ENCODE results near the gene NXPH1.

Gene NXPH1

DNA sequence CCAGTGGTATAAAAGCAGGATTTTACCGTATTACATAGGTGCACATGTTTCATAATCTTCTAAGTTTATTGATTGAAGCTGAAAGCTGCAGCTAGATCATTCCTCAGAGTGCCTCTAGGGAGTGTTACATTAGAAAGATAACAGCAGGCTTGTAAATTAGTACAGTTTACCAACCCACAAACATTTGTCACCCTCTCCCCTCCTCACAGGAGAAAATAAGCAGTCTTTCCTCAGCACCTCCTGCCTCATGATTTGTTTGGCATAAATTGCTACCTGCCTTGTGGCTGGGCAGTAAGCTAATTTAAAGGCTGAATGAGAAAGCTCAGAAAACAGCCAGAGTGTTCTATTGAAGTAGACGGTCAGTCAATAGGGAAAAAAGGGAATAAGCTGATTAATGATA lies 74.2 kb downstream of the NXPH1 start:
- DNase-seq (ENCODE audit: low read depth), result no peak

- DNase-seq (ENCODE audit: low read depth), result no peak
Measured at GRCh38 chr7:8509621-8510020, 76.2 kb downstream of the NXPH1 start.

GRCh38 chr7:8511855-8512254 lies 78.4 kb downstream of the NXPH1 start:
- no peak for DNase-seq (ENCODE audit: low read depth)

DNA sequence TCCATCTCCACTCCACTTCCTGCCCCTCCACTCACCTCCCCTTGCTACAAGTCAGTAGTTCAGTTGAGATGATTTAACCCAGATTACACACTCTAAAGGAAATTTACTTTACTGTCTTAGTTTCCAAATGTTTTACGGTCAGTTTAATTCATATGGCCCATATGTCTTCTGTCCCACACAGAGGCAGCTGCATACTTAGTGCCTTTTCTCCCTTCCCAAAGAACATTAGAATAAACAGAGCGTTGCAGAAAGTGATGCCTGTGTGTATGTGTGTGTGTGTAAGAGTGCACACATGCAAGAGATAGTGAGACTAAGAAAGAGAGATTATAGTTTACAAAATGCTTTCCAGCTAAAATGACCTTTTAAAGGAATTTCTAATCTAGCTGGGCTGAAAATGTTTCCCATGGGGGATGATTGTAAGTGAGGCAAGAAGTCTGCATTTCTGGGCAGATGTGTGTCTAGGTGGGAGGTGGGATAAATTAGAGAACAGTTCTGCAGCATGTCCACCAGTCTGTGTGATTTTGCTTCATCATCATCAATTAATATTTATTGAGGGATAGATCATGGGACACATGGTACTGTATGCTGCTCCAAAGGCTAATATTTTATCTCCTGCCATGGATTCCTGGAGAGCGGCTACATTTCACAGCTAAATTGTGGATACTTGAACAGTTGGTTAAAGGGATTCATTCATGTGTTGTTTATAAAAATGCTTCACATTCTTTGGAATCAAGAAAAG lies 81.5 kb downstream of the NXPH1 start:
- no peak for DNase-seq (ENCODE audit: low read depth)

DNA sequence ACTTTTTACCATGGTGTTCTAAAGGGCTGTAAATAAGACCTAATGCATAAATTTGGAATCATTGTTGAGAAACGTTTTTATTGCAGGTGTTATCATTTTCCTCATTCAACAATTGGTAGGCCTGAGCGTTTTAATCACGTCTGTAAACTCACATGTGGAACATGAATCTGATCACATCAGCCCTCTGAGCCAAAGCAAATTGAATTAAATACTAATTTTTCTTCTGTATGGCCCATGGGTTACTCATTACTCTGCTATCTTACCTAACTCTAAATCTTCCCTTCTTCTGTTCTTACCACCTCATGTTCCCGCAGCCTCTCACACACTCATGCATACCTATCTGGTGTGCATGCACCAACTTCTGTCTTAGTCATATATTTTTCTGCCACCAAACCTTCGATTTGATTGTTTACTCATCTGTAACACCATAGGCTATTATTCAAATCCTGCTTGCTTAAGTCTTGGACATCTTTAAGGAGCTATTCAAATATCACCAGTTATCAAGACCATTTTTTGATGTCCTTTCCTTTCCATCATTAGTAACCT lies 82.3 kb downstream of the NXPH1 start:
- no peak for DNase-seq (ENCODE audit: low read depth)

GRCh38 chr7:8516976-8517375 lies 83.6 kb downstream of the NXPH1 start:
- DNase-seq (ENCODE audit: low read depth), result no peak

- DNase-seq (ENCODE audit: low read depth), result no peak
Measured at GRCh38 chr7:8528311-8528710, 94.9 kb downstream of the NXPH1 start.

GRCh38 chr7:8531991-8532515 lies 98.6 kb downstream of the NXPH1 start:
- no peak for DNase-seq (ENCODE audit: low read depth)

DNA sequence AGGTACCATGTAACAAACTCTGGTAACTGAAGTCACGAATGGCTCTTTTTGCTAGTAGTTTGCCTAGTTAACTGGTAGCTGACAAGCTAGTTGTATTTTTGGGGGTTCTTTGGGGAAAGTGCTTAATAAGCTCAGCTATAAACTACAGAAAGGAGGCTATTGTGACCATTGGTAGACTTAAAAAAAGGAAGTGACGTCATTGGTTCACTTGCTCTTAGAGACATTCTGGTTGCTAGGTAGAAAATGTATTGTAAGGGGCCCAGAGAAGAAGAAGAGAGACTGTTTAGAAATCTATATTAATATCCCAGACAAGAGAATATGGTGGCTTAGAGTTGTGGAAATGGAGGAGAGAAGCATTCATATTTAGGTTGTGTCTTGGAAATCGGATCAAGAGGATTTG lies 103.0 kb downstream of the NXPH1 start:
- DNase-seq (ENCODE audit: low read depth), result no peak

DNA sequence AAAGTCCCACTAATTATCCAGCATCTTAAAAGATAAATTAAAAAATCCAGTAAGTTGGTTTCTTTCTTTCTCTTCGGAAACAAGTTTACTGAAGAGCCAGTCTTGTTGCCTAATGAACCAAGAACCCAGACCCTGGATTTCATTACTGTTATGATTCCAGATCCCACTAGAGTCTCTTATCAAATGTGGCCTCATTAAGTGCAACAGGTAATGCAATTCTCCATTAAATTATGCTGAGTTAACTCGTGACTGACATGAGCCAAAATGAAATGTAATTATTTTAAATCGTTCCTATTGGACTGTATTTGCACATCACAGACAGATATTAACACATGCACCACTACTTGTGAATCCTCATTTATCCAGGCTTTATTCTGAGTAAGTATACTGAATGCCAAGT lies 115.6 kb downstream of the NXPH1 start:
- no peak for DNase-seq (ENCODE audit: low read depth)

DNA sequence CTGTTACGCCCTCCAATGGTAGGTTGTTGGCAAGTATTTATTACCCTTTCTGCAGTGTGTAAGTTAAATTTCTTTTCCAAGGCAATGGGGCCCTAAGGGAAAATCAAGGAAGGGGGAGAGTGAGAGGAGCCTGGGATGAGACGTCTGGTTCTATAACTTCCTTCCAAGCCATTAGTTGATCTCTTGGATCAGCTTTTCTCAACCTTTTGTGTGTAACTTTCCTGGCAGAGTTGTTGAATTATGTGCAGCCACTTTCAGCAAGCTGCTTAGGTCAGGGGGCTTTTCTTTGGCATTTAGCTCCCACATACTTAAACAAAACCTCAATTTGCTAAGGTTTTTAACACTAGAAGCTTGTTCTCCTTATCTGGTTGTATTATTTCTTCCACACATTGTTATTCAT lies 127.1 kb downstream of the NXPH1 start:
- DNase-seq (ENCODE audit: low read depth), result no peak

GRCh38 chr7:8561449-8561848 lies 128.0 kb downstream of the NXPH1 start:
- DNase-seq (ENCODE audit: low read depth), result no peak

GRCh38 chr7:8564281-8564680 lies 130.9 kb downstream of the NXPH1 start:
- no peak for DNase-seq (ENCODE audit: low read depth)

DNA sequence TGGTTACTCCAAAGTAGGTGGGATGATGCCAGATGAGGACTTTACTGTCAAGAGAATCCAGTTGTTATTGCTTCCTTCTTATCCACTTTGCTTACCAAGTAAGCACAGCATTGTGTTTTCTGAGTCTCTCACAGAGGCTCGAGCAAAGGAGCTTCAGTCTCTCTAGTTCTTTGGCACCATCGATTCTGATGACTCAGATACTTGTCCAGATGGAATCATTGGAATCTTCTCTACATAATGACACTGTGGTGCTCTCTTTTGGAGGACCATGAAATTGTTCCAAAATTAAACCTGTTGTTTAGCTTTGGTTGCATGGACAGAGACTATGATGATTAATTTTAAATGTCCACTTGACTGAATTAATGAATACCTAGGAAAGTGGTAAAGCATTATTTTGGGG lies 132.6 kb downstream of the NXPH1 start:
- DNase-seq (ENCODE audit: low read depth), result no peak

DNA sequence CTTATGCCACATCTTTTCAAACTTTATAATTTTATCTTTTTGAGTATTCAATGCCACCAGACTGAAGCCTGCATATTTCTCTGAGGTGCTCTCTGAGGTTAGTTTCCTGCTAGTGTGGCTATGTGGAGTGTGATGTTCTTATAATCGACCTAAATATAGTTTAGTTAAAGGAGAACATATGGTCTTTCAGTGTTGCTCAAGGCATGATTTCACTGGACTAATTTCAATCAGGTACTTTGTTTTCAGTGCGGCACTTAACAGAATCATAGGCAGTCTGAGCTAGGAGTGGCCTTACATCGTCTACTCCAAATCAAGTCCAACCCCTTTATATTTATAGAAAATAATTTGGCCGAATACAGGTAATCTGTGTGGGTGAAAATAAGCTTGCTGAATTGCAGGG lies 134.2 kb downstream of the NXPH1 start:
- DNase-seq (ENCODE audit: low read depth), result no peak

DNA sequence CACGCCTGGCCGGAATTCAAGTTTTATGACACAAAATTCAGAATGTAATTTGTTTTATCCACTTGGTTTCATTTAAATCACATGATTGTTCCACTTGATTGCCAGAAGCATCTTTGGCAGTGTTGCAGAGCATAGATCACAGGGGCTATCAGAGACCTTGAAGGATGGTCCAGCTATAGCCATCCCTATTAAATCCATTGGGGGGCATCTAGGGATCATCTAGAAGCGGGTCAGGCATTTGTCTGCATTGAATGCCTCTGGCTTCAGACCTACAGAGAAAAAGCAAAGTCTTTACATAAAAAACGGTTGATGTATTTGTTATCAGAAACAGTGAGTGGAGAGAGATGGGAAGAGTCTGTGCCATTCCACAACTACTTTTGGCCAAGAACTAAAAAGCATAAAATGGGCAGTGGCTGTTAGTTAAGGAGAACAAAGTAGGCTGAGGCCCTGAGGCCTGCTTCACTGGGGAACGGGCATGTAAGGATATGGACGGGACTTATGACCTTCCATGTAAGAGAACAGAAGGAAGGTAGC lies 146.3 kb downstream of the NXPH1 start:
- DNase-seq (ENCODE audit: low read depth), result no peak

GRCh38 chr7:8581842-8582241 lies 148.4 kb downstream of the NXPH1 start:
- no peak for DNase-seq (ENCODE audit: low read depth)

DNA sequence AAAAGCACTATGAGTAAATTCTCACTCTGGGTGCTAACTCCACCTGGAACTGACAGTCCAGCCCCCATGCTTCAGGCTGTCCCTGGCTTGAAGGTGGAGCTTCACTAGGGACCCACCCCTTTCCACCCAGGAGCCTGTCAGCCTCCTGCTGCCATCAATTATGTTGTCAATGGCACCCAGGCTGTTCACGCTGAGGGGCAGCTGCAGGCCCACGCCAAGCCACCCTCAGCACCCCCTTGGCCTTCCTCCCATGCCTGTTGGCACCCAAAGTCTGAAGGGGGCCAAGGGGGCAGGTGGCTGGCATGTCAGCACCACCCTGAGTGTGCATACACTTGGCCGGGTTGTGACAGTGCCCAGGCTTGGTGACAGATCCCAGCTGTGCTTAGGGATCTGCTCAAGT lies 149.3 kb downstream of the NXPH1 start:
- DNase-seq (ENCODE audit: low read depth), result no peak

DNA sequence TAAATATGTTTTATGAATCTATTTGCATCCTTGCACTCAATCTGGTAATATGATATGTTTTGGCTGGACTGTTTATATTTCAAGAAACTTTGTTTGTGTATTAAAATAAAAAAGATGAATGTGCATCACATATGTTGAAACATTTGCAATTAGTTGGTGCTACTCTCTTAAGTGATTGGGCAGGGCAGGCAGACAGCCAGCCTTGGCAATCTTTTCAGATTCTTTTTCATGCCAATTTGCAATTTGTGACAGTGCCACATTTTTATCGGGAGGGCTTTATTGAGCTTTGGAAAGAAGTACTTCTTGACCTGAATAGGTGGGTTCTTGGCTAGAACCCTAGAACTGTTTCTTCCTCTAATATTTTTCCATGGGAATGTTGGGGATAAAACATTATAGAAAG lies 152.2 kb downstream of the NXPH1 start:
- no peak for DNase-seq (ENCODE audit: low read depth)

GRCh38 chr7:8590225-8590624 lies 156.8 kb downstream of the NXPH1 start:
- DNase-seq (ENCODE audit: low read depth), result no peak

DNA sequence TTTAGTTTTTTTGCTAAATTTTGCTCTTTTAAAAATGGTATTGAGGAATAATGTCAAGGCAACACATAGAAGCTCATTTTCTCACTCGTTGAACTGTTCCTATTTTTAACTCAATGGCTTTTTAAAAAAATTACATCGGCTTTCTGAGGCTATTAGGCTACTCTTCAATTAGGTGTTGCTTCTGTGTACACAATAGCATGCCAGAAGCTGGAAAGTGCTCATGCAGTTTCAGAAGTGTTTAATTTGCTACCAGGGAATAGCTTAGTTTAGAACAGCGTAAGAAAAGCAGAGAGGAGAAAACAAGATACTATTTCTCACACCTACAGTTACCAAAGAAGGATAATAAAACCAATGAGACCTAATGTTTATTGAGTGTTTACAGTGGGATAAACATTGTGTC lies 157.4 kb downstream of the NXPH1 start:
- DNase-seq (ENCODE audit: low read depth), result no peak

DNA sequence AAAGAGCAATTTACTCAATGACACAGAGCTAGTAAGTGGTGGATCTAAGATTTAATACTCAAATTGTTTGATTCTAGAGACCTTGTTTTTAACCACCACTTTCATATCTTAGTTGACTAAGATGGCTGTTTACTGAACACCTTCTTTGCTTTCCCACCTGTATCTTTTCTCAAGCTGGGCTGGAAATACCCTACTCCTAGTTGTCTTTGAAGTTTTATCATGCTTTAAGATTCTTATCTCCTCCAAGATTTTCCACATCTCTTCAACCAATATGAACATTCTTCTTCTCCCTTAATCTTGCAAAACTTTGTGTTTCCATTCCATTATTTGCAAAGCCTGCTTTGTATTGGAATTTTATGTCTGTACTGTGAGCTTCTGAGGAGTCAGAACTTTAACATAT lies 157.9 kb downstream of the NXPH1 start:
- no peak for DNase-seq (ENCODE audit: low read depth)

DNA sequence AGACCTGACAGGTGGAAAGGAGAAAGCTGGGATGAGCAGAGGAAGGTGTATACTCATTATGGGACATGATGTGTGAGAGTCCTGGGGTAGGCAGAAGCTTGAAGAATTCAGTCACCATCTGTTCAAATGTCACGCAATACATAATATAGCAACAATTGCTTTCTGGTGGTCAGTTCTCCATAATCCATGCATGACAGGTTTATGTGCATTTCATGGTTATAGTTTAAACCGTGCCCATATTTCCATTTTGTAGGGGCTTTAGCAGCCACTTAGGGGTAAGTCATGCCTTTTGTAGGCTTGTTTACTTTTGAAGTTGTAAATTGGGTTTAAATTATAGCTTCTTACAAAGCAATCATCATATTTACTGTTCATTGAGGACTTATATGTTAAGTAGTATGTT lies 158.8 kb downstream of the NXPH1 start:
- no peak for DNase-seq (ENCODE audit: low read depth)

DNA sequence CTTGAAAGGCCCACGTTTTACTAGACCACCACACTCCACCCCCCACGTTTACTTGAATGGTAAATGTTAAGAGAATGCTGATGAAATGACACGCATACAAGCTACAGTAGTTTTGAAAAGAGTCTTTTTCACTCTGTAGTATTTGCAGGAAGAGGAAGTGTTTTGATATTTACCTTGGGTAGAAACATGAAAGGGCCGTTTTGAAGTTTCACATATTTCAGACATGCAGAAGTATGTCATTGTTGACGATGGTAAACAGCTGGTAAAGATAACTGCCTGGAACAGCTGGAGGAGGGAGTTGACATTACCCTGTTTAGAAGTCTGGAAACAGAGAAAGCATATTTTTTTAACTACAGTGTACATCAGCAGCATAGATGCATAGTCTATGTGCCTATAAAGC lies 160.7 kb downstream of the NXPH1 start:
- no peak for DNase-seq (ENCODE audit: low read depth)
